Astrocyte of the spinal cord (primary cell): ENCODE measurements around the gene DUXA.
"Not testable (repeated sequence)": the region's sequence is repeated elsewhere in the genome, so short reads cannot be mapped to it uniquely, and the experiment has no call there.

ENCODE experiments used
- DNase-seq: peaks from one replicate; pipeline ENCODE4 v3.0.0; 2011; ENCODE audit warnings: low read depth, low spot score
- H3K4me3 ChIP-seq: 2 replicates; pipeline ENCODE4 v1.5.1; 2011; ENCODE audit warnings: low read depth, mild to moderate bottlenecking, low read length, moderate library complexity
- in situ Hi-C: cut with HindIII; loops from 2 replicates; pipeline ENCODE4 v1.10.0; 2017; ENCODE audit warnings: low sequenced_read_pairs
- TF ChIP-seq, protein P1 (sequence below): IDR thresholded peaks from 2 replicates; pipeline ENCODE4 v1.5.1; 2012; ENCODE audit warnings: low read depth, mild to moderate bottlenecking, low read length, inconsistent platforms

DUXA gene

DNA sequence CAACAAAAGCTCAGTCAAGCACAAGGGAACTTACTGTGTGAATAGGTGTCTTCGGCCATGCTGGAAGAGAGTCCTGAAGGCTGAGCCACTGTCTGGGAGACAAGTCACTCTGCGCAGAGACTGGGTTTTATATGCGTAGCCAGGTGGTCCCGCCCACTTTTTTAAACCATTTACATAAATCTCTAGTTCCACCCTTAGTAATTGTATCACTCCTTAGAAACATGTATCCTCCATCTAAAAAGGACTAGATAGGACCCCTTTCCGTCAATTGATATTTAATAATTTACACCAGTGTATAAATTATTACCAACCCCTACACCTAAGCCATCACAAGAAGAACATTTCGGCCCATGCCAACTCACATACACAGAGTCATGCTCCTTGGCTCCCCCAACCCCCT is at the start of gene DUXA:
Gene DUXA (minus strand): TSS at position 101 of the 400 bp plus-strand sequence. CDS start 42 bp downstream, at position 59.
- in situ Hi-C loops, result no loop called here
- TF ChIP-seq, protein P1, sequence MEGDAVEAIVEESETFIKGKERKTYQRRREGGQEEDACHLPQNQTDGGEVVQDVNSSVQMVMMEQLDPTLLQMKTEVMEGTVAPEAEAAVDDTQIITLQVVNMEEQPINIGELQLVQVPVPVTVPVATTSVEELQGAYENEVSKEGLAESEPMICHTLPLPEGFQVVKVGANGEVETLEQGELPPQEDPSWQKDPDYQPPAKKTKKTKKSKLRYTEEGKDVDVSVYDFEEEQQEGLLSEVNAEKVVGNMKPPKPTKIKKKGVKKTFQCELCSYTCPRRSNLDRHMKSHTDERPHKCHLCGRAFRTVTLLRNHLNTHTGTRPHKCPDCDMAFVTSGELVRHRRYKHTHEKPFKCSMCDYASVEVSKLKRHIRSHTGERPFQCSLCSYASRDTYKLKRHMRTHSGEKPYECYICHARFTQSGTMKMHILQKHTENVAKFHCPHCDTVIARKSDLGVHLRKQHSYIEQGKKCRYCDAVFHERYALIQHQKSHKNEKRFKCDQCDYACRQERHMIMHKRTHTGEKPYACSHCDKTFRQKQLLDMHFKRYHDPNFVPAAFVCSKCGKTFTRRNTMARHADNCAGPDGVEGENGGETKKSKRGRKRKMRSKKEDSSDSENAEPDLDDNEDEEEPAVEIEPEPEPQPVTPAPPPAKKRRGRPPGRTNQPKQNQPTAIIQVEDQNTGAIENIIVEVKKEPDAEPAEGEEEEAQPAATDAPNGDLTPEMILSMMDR, result no peak

GRCh38 chr19:57212109-57212508 is 44.8 kb upstream of the DUXA start:
- no peak overlapping the region for H3K4me3 ChIP-seq
- no peak for DNase-seq
- in situ Hi-C loops, result no loop called here
- TF ChIP-seq, protein P1, result no peak

More for the DNA sequence above, at the start of gene DUXA:
- DNase-seq, result no peak
- no peak within 1 kb of the TSS for H3K4me3 ChIP-seq

DNA sequence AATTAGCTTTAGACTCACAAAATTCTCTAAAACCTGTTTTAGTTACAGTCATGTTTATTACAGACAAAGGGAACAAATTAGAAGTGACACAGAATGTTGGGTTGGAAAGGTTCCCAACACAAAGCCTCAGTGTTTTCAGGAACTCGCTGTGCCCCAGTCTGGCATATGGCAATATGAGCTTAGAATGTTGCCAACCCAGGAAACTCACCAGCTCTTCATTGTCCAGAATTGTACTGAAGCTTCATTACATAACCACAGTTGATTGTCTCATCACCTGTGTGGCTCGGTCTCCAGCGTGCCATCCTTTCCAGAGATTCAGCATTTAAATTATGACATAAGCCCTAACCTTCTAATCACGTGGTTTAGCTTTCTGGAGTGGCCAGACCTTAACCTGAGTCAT is 43.1 kb upstream of the DUXA start:
- in situ Hi-C loops, result no loop called here
- no peak overlapping the region for H3K4me3 ChIP-seq
- TF ChIP-seq, protein P1, result no peak
- DNase-seq, result no peak

- H3K4me3 ChIP-seq, result no peak overlapping the region
- in situ Hi-C loops, result no loop called here
- no peak for DNase-seq
- TF ChIP-seq, protein P1, result no peak
Observed at GRCh38 chr19:57202160-57202559, 34.9 kb upstream of the DUXA start.

DNA sequence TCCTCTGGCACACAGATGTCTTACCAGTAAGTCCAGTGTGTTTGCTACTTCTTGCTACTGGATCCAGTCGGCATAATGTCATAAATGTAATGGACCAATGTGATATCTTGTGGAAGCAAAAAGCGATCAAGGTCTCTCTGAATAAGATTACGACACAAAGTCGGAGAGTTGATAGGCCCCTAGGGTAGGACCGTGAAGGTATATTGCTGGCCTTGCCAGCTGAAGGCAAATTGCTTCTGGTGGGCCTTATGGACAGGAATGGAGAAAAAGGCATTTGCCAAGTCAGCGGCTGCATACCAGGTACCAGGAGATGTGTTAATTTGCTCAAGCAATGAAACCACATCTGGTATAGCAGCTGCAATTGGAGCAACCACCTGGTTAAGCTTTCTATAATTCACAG is 30.6 kb upstream of the DUXA start:
- DNase-seq, in situ Hi-C loops, H3K4me3 ChIP-seq: not testable (repeated sequence)

- in situ Hi-C loops, result no loop called here
- TF ChIP-seq, protein P1, result no peak
- DNase-seq, result no peak
- no peak overlapping the region for H3K4me3 ChIP-seq
Observed at GRCh38 chr19:57192993-57193392, 25.7 kb upstream of the DUXA start.

DNA sequence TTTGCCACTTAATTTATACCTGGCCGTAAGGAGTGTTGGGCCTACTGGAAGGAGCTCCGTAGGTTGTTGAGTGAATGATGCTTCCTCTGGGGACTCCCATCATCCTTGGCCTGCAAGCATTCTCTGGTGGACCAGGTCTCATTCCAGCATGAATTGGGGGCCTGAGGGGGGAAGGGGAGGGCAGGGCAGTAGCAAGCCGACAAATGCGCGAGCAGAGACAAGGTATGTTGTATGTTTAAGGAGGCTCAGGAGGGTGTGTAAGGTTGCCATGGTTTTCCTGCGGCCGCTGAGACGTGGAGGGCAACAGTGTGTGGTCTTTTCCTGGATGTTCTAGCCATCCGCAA is 24.8 kb upstream of the DUXA start:
- TF ChIP-seq, protein P1, result no peak
- peak overlapping the region; percentile 96 for H3K4me3 ChIP-seq
- in situ Hi-C loops, result no loop called here
- peak; percentile 10 for DNase-seq
